ENCODE measurements around the gene SBK2. TPM values are rescaled to one million over a fixed set of nuclear protein-coding genes. Genes with fewer than 3 reads are reported as not detected.

SBK2 gene
- total and polyA plus RNA-seq, 2 donors (not counting 3 experiments of a cell fraction or from before 2014, with no cell fraction given), result not detected

DNA sequence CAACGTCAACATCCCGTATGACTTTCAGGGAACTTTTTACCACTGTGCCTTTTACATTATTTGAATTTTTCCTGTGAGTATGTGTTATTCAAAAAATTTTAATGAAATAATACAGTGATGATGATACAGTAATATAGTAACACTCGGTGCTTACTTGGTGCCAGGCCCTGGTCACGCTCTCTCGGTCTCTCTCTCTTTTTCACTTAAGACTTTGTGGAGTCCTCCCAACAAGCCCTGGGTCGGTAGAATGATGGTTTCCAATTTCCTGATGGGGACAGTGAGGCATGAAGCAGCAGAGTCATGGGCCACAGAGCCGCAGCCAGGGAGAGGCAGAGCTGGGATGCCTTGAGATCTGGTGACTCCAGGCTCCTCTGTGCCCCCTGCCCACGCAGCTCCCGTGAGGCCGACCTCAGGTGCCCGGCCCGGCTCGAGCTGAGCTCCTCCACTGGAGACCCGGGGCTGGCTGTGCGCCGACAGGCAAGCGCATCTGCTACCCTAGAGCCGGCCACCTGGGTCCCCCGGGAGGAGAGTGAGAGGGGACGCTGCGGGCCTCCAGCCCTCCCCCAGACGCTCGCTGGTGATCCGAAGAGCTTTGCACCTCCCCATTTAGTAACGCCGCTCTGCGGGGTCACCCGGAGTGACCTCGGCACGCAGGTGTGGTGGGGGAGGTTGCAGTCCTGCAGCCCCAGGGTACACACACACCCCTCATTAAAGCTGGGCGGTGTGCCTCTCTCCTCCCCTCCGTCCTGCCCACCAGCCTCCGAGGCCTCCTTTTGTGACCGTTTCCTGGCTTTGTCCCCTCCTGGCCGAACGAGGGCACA lies 12.8 kb upstream of the SBK2 start:
- TSS peak; percentile 98 for BruUV-seq (replicated peaks)
- FAIRE-seq (peak; percentile 83), DNase-seq (ENCODE audit: low read depth, low spot score) (peak; percentile 86)
- Histone ChIP-seq H3K4me2 (ENCODE audit: insufficient read depth, low read length) (peak overlapping the region; percentile 65), H3K4me1 (ENCODE audit: control insufficient read depth, extremely low read depth, insufficient read depth, low read length) (peaks cover 33% of the 10 kb centered on the region), H2AFZ (ENCODE audit: low read depth, low read length) (peak overlapping the region; percentile 65), H3K27ac (ENCODE audit: insufficient read depth, low read depth, low read length) (peak overlapping the region; percentile 96), H3K9me1 (replicated peaks; ENCODE audit: control insufficient read depth, extremely low read depth, insufficient read depth, low read length) (no peaks in the 10 kb centered on the region), H4K20me1 (replicated peaks; ENCODE audit: control insufficient read depth, extremely low read depth, insufficient read depth, low read length) (no peaks in the 10 kb centered on the region), H3K9me3 (replicated peaks; ENCODE audit: control insufficient read depth, insufficient read depth, low read length) (no peaks in the 10 kb centered on the region), H3K36me3 (ENCODE audit: control insufficient read depth in 2 of 2, extremely low read depth in 1 of 2, insufficient read depth in 2 of 2, low read length in 2 of 2) (no peaks in the 10 kb centered on the region), H3K4me3 (replicated peaks in 1 of 3; ENCODE audit: insufficient read depth in 1 of 3, low read depth in 1 of 3, low read length in 3 of 3) (peak overlapping the region in 2 of 3 experiments; percentile 21 to 26), H3K27me3 (ENCODE audit: control insufficient read depth in 2 of 2, insufficient read depth in 2 of 2, low read length in 2 of 2) (peaks cover 0 to 3% of the 10 kb centered on the region in 2 experiments), H3K79me2 (ENCODE audit: control insufficient read depth, insufficient read depth, low read length) (no peaks in the 10 kb centered on the region), H3K9ac (replicated peaks; ENCODE audit: extremely low read depth, insufficient read depth, low read length) (peak overlapping the region; percentile 79)
- intact Hi-C loops (cut with micrococcal nuclease), result loop anchor here (1.0 kb wide), 2 partner anchors 31 to 32 kb away; partner anchors contain the start of gene ZNF579
- no peak for TF ChIP-seq GATA2 (IDR thresholded peaks at IDR 0.05; ENCODE audit: insufficient read depth, insufficient read length, low read depth, low read length)
- TF ChIP-seq FOS (IDR thresholded peaks at IDR 0.05; ENCODE audit: borderline replicate concordance, insufficient read depth, low read length), result peak; percentile 76
- TF ChIP-seq CTCF (IDR thresholded peaks at IDR 0.05; ENCODE audit: extremely low read depth in 1 of 2, insufficient read depth in 1 of 2, low read depth in 1 of 2, low read length in 2 of 2), result peak in 1 of 2 donors; percentile 13
- TF ChIP-seq MAX (IDR thresholded peaks at IDR 0.05; ENCODE audit: insufficient read depth, insufficient read length), result no peak
- no peak for TF ChIP-seq MYC (IDR thresholded peaks at IDR 0.05; ENCODE audit: low read depth, low read length)
- TF ChIP-seq JUN (IDR thresholded peaks at IDR 0.05; ENCODE audit: borderline replicate concordance, insufficient read depth, insufficient read length, low read depth), result peak; percentile 80
- no peak for TF ChIP-seq POLR2A (IDR thresholded peaks at IDR 0.05; ENCODE audit: low read depth, low read length)
- TF ChIP-seq POLR2AphosphoS5 (IDR thresholded peaks at IDR 0.05; ENCODE audit: insufficient read depth, low read depth, low read length), result peak; percentile 35
- TF ChIP-seq EZH2 (IDR thresholded peaks at IDR 0.05; ENCODE audit: borderline replicate concordance, low read depth, low read length, severe bottlenecking), result no peak
- ChIA-PET CTCF (interaction anchor here (0.7 to 2.0 kb wide), 7 partner anchors 9 to 83 kb away, joined by 3 to 9 read pairs (median 4); partner anchors contain the start of gene FIZ1), POLR2A (interaction anchor here (0.5 kb wide), 1 partner anchor 73 kb away, joined by 3 read pairs; no protein-coding TSS in a partner anchor)
- dilution Hi-C loops (cut with MboI; ENCODE audit: extremely low pct_ligation_motif_present, low sequenced_read_pairs), result no loop called here

Measured in endothelial cell of umbilical vein (primary cell).